K562 (cell line): ENCODE data around the gene ZFPM1. TPM values are rescaled to one million over a fixed set of nuclear protein-coding genes. Genes with fewer than 3 reads are reported as not detected.
A peak's percentile ranks its signal among the peaks of the same experiment; 100 is the strongest.

Experiments used
- E2F6 ChIP-seq, 2 experiments: IDR thresholded peaks; 2 replicates each; pipeline ENCODE4 v1.6.1; 2011; ENCODE audit warnings: borderline replicate concordance in 1 of 2, control low read depth in 1 of 2, low read depth in 1 of 2, low read length in 1 of 2, mild to moderate bottlenecking in 1 of 2, mixed read lengths in 1 of 2, moderate library complexity in 1 of 2; ENCODE audit not compliant: insufficient read depth in 1 of 2, insufficient read length in 1 of 2, poor library complexity in 1 of 2, severe bottlenecking in 1 of 2; ENCODE audit errors: extremely low read depth in 1 of 2
- FOXJ2 ChIP-seq: fragments of 200-800 bp; sonication (Bioruptor generic); IDR thresholded peaks from 2 replicates; pipeline ENCODE4 v1.6.1; 2016; ENCODE audit warnings: missing genetic modification characterization, missing compliant biosample characterization
- FOXK1 ChIP-seq: sonication (generic); formaldehyde crosslinking; IDR thresholded peaks from 2 replicates; pipeline ENCODE4 v1.8.0; 2022; ENCODE audit warnings: missing genetic modification reagents, mild to moderate bottlenecking, borderline replicate concordance
- KLF10 ChIP-seq: fragments of 250-450 bp; sonication (Bioruptor Pico); IDR thresholded peaks from 2 replicates; pipeline ENCODE4 v1.6.1; 2021; ENCODE audit warnings: matching md5 sums
- MTA2 ChIP-seq: fragments of 450-650 bp; IDR thresholded peaks from 2 replicates; pipeline ENCODE4 v1.6.1; 2016; ENCODE audit warnings: low read depth
- PCBP1 ChIP-seq: fragments of 200-400 bp; formaldehyde crosslinking; IDR thresholded peaks from 2 replicates; pipeline ENCODE4 v1.6.1; 2018; ENCODE audit warnings: mild to moderate bottlenecking, low read depth, low read length; ENCODE audit not compliant: poor library complexity, severe bottlenecking
- PHF8 ChIP-seq: fragments of 200-600 bp; sonication (generic); IDR thresholded peaks from 2 replicates; pipeline ENCODE4 v1.6.1; 2012; ENCODE audit warnings: mixed run types, mild to moderate bottlenecking, inconsistent platforms, low read length, moderate library complexity, borderline replicate concordance
- PRPF4 ChIP-seq: fragments of 200-400 bp; formaldehyde crosslinking; IDR thresholded peaks from one replicate; pipeline ENCODE4 v1.6.1; 2017; ENCODE audit warnings: low read length, low read depth, mild to moderate bottlenecking; ENCODE audit not compliant: insufficient read depth, poor library complexity, severe bottlenecking
- SREBF1 ChIP-seq: fragments of 150-350 bp; IDR thresholded peaks from 2 replicates; pipeline ENCODE4 v1.6.1; 2014; ENCODE audit warnings: antibody characterized with exemption, low read depth, low read length, borderline replicate concordance
- ZNF699 ChIP-seq: fragments of 250-450 bp; sonication (Bioruptor Pico); IDR thresholded peaks from 2 replicates; pipeline ENCODE4 v1.8.0; 2021; ENCODE audit warnings: mild to moderate bottlenecking, moderate library complexity; ENCODE audit not compliant: insufficient replicate concordance
- polyA plus RNA-seq, 8 experiments: library from polyadenylated mRNA; depleted of rRNA in 4 of 8; stranded (reverse) in 5 of 8; unstranded in 3 of 8; fragments of >200 nt; fragmentation: Nextera tagmentation in 2 of 8; fragmentation: Illumina TruSeq in 1 of 8; extraction: Ambion mirVana in 2 of 8; extraction: Trizol in 1 of 8; gene quantifications; 2 replicates each; pipeline versions ENCODE4 v1.2.1 to v1.2.3, GENCODE V29; 2011 to 2014; ENCODE audit warnings: inconsistent platforms in 1 of 8, missing spikeins in 1 of 8
- total RNA-seq, 7 experiments: library from RNA; depleted of rRNA in 6 of 7; stranded (reverse); fragments of >200 nt in 6 of 7; fragmentation: Illumina TruSeq in 2 of 7; extraction: Trizol in 2 of 7; gene quantifications; 2 replicates each; pipeline versions ENCODE4 v1.2.1 to v1.2.3, GENCODE V29; 2011 to 2021; ENCODE audit warnings: low replicate concordance in 1 of 7

The ZFPM1 gene
- total and polyA plus RNA-seq, 9 of the 15 experiments (the other 6 are each of a cell fraction or from before 2014, with no cell fraction given): 0.03 to 35.9 (median 1.4) TPM

GRCh38 chr16:88569985-88570690 is 117.1 kb downstream of the ZFPM1 start, which contains the start of gene ZC3H18 (continued):
- TF ChIP-seq E2F6 (IDR thresholded peaks at IDR 0.05; ENCODE audit: borderline replicate concordance in 1 of 2, extremely low read depth in 1 of 2, insufficient read depth in 1 of 2, insufficient read length in 1 of 2, low read depth in 1 of 2, low read length in 1 of 2, poor library complexity in 1 of 2, severe bottlenecking in 1 of 2) (peak; percentile 12 to 77), PCBP1 (peak; percentile 75), PHF8 (peak; percentile 92; the same call in 1 of the 2 replicates), SREBF1 (no peak), KLF10 (CRISPR knock-in tag) (no peak), MTA2 (no peak), ZNF699 (CRISPR knock-in tag) (no peak), PRPF4 (no peak), FOXK1 (CRISPR knock-in tag) (no peak), FOXJ2 (0 out of 2 replicates have a peak, but pooled peaks have one; percentile 31)
